Endothelial cell of umbilical vein (primary cell): ENCODE results near the gene IGLON5. TPM values are rescaled to one million over a fixed set of nuclear protein-coding genes. Genes with fewer than 3 reads are reported as not detected.

Experiments used
- BruUV-seq: library from RNA; stranded (reverse); fragments of 400-500 nt; replicated peaks from 2 replicates; lab custom pipeline; 2021; lab: Mats Ljungman, UMichigan
- CTCF ChIA-PET: fragments of 300-600, 350-600 bp; sonication (Branson Sonifier 250); formaldehyde crosslinking; loops from one replicate; lab custom pipeline; 2021; ENCODE audit warnings: antibody characterized with exemption, inconsistent platforms; lab: Charles Lee
- POLR2A ChIA-PET: fragments of 300-600, 350-600 bp; sonication (Branson Sonifier 250); formaldehyde crosslinking; loops from one replicate; lab custom pipeline; 2021; ENCODE audit warnings: antibody characterized with exemption, inconsistent platforms; lab: Charles Lee
- DNase-seq: peaks from one replicate; pipeline ENCODE4 v3.0.0-alpha.2; 2011; ENCODE audit warnings: low read depth, low spot score
- FAIRE-seq: peaks from 2 replicates; lab custom pipeline; 2011; peaks lifted over from hg19 to GRCh38; lab: Jason Lieb, UNC
- H2AFZ ChIP-seq: 2 replicates; pipeline ENCODE4 v1.6.0; 2012; ENCODE audit warnings: low read depth, low read length, control low read depth, inconsistent platforms
- H3K27ac ChIP-seq: 2 replicates; pipeline ENCODE4 v1.5.1; 2011; ENCODE audit warnings: low read depth, mild to moderate bottlenecking, control low read depth, low read length, moderate library complexity; ENCODE audit not compliant: insufficient read depth
- H3K27me3 ChIP-seq, 2 experiments: 2 replicates each; pipeline versions ENCODE4 v1.6.0 to v1.6.1; 2011; ENCODE audit warnings: low read length in 2 of 2, mixed read lengths in 1 of 2; ENCODE audit not compliant: control insufficient read depth in 2 of 2, insufficient read depth in 2 of 2
- H3K36me3 ChIP-seq, 2 experiments: 2 replicates in 1 of 2; 3 replicates in 1 of 2; pipeline ENCODE4 v1.5.1; 2011; ENCODE audit warnings: low read length in 2 of 2, mild to moderate bottlenecking in 1 of 2, moderate library complexity in 1 of 2; ENCODE audit not compliant: control insufficient read depth in 2 of 2, insufficient read depth in 2 of 2; ENCODE audit errors: extremely low read depth in 1 of 2
- H3K4me1 ChIP-seq: 3 replicates; pipeline ENCODE4 v1.5.1; 2011; ENCODE audit warnings: mild to moderate bottlenecking, low read length; ENCODE audit not compliant: control insufficient read depth, insufficient read depth; ENCODE audit errors: extremely low read depth
- H3K4me2 ChIP-seq: 2 replicates; pipeline ENCODE4 v1.6.1; 2011; ENCODE audit warnings: low read length, control low read depth, mixed read lengths; ENCODE audit not compliant: insufficient read depth
- H3K4me3 ChIP-seq, 3 experiments: fragments of 200-600 bp in 1 of 3; sonication (generic), shearing (Covaris generic) in 1 of 3; replicated peaks in 1 of 3; 2 replicates each; pipeline ENCODE4 v1.5.1; 2011 to 2016; ENCODE audit warnings: control low read depth in 3 of 3, low read length in 3 of 3, mild to moderate bottlenecking in 2 of 3, inconsistent platforms in 1 of 3, low read depth in 1 of 3, moderate library complexity in 1 of 3; ENCODE audit not compliant: insufficient read depth in 1 of 3
- H3K79me2 ChIP-seq: 2 replicates; pipeline ENCODE4 v1.6.0; 2012; ENCODE audit warnings: low read length, inconsistent platforms; ENCODE audit not compliant: control insufficient read depth, insufficient read depth
- H3K9ac ChIP-seq: replicated peaks from 2 replicates; pipeline ENCODE3; 2011; ENCODE audit warnings: low read length, control low read depth; ENCODE audit not compliant: insufficient read depth; ENCODE audit errors: extremely low read depth
- H3K9me1 ChIP-seq: replicated peaks from 3 replicates; pipeline ENCODE4 v1.6.0; 2011; ENCODE audit warnings: mild to moderate bottlenecking, low read length; ENCODE audit not compliant: control insufficient read depth, insufficient read depth; ENCODE audit errors: extremely low read depth
- H3K9me3 ChIP-seq: replicated peaks from 2 replicates; pipeline ENCODE4 v1.5.1; 2012; ENCODE audit warnings: low read length, inconsistent platforms; ENCODE audit not compliant: control insufficient read depth, insufficient read depth
- H4K20me1 ChIP-seq: replicated peaks from 2 replicates; pipeline ENCODE3; 2011; ENCODE audit warnings: mild to moderate bottlenecking, low read length; ENCODE audit not compliant: control insufficient read depth, insufficient read depth; ENCODE audit errors: extremely low read depth
- EZH2 ChIP-seq: IDR thresholded peaks from 2 replicates; pipeline ENCODE4 v1.6.1; 2012; ENCODE audit warnings: borderline replicate concordance, low read depth, mild to moderate bottlenecking, moderate library complexity, low read length, inconsistent platforms; ENCODE audit not compliant: severe bottlenecking
- FOS ChIP-seq: IDR thresholded peaks from 2 replicates; pipeline ENCODE4 v1.6.1; 2011; ENCODE audit warnings: mild to moderate bottlenecking, low read length, moderate library complexity, borderline replicate concordance; ENCODE audit not compliant: insufficient read depth
- GATA2 ChIP-seq: IDR thresholded peaks from 2 replicates; pipeline ENCODE4 v1.7.0; 2011; ENCODE audit warnings: low read depth, mild to moderate bottlenecking, moderate library complexity, mixed read lengths, low read length; ENCODE audit not compliant: insufficient read length, insufficient read depth
- JUN ChIP-seq: IDR thresholded peaks from 2 replicates; pipeline ENCODE4 v1.6.1; 2011; ENCODE audit warnings: borderline replicate concordance, low read depth; ENCODE audit not compliant: insufficient read length, insufficient read depth
- MAX ChIP-seq: IDR thresholded peaks from 2 replicates; pipeline ENCODE4 v1.6.1; 2011; ENCODE audit not compliant: insufficient read depth, insufficient read length
- MYC ChIP-seq: IDR thresholded peaks from one replicate; pipeline ENCODE4 v1.6.1; 2011; ENCODE audit warnings: mild to moderate bottlenecking, low read depth, low read length
- POLR2A ChIP-seq: IDR thresholded peaks from 2 replicates; pipeline ENCODE4 v1.6.1; 2012; ENCODE audit warnings: low read depth, mild to moderate bottlenecking, control low read depth, low read length
- POLR2AphosphoS5 ChIP-seq: IDR thresholded peaks from 2 replicates; pipeline ENCODE4 v1.6.1; 2012; ENCODE audit warnings: low read depth, mild to moderate bottlenecking, control low read depth, low read length, moderate library complexity; ENCODE audit not compliant: insufficient read depth
- dilution Hi-C: fragments of 300-500 bp; cut with MboI; formaldehyde crosslinking; loops from one replicate; pipeline ENCODE4 v1.15.0; 2019; ENCODE audit warnings: low sequenced_read_pairs; ENCODE audit not compliant: extremely low pct_ligation_motif_present
- intact Hi-C: fragments of 100-400 bp; cut with micrococcal nuclease; formaldehyde crosslinking; loops from one replicate; pipeline ENCODE4 v1.10.0; 2022
- polyA plus RNA-seq, 4 experiments: library from polyadenylated mRNA; depleted of rRNA in 3 of 4; stranded (reverse) in 3 of 4; unstranded in 1 of 4; fragments of >200 nt; gene quantifications; 2 replicates each; pipeline versions ENCODE4 v1.2.1 to v1.2.3, GENCODE V29; 2011 to 2012; ENCODE audit warnings: missing spikeins in 1 of 4
- total RNA-seq: library from RNA; stranded (reverse); gene quantifications from 2 replicates; pipeline ENCODE4 v1.2.3, GENCODE V29; 2021
- TF ChIP-seq, protein P1 (sequence below), 2 donors: IDR thresholded peaks; 1 replicate in 1 of 2; 2 replicates in 1 of 2; pipeline ENCODE4 v1.5.1; 2011; ENCODE audit warnings: low read length in 2 of 2, mild to moderate bottlenecking in 2 of 2, moderate library complexity in 2 of 2, control low read depth in 1 of 2, inconsistent platforms in 1 of 2, low read depth in 1 of 2; ENCODE audit not compliant: insufficient read depth in 1 of 2; ENCODE audit errors: extremely low read depth in 1 of 2

The IGLON5 gene
- total and polyA plus RNA-seq, 2 donors (not counting 3 experiments of a cell fraction or from before 2014, with no cell fraction given), result not detected

DNA sequence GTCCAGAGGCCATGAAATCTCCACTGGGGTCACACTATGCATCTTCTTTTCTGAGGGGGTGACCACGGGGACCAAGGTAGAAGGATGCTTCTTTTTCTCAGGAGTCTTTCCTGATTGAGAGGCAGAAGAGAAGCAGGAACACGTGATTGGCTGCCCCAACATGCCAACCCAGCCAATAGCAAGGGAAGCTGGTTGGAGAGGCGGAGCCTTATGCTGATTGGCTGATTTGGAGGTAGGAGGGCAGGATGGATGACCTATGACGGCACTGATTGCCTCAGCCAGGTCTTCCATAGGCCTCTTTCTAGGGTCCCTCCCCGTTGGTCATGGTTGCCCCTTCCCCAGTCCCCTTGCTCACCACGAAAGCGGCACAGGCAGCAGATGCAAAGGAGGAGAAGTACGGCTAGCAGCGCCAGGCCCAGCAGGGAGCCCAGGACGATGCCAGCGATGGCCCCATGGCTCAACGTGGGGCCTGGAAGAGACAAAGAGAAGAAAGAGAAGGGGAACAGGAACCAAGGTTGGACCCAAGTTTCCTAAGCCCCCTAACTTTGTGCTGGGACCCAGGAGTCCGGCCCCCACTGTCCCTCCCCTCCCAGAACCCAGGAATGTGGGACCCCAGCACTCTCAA lies 22.5 kb downstream of the IGLON5 start:
- no peak overlapping the region for H3K4me2 ChIP-seq
- H3K27me3 ChIP-seq, result no peaks in the 10 kb centered on the region
- ChIA-PET CTCF (no interaction called here), POLR2A (no interaction called here)
- no peak for DNase-seq
- H3K36me3 ChIP-seq, result no peaks in the 10 kb centered on the region
- intact Hi-C loops, result no loop called here
- H2AFZ ChIP-seq, result no peak overlapping the region
- no peaks in the 10 kb centered on the region for H3K79me2 ChIP-seq
- no peak overlapping the region for H3K27ac ChIP-seq
- H3K4me1 ChIP-seq, result no peaks in the 10 kb centered on the region
- dilution Hi-C loops, result no loop called here
- no TSS peak for BruUV-seq
- H4K20me1 ChIP-seq, result no peaks in the 10 kb centered on the region
- H3K4me3 ChIP-seq, result no peak overlapping the region
- no peak overlapping the region for H3K9ac ChIP-seq
- no peaks in the 10 kb centered on the region for H3K9me3 ChIP-seq
- FAIRE-seq, result no peak
- H3K9me1 ChIP-seq, result no peaks in the 10 kb centered on the region
- TF ChIP-seq POLR2AphosphoS5, result no peak
- TF ChIP-seq GATA2, result no peak
- no peak for TF ChIP-seq JUN
- TF ChIP-seq, protein P1, sequence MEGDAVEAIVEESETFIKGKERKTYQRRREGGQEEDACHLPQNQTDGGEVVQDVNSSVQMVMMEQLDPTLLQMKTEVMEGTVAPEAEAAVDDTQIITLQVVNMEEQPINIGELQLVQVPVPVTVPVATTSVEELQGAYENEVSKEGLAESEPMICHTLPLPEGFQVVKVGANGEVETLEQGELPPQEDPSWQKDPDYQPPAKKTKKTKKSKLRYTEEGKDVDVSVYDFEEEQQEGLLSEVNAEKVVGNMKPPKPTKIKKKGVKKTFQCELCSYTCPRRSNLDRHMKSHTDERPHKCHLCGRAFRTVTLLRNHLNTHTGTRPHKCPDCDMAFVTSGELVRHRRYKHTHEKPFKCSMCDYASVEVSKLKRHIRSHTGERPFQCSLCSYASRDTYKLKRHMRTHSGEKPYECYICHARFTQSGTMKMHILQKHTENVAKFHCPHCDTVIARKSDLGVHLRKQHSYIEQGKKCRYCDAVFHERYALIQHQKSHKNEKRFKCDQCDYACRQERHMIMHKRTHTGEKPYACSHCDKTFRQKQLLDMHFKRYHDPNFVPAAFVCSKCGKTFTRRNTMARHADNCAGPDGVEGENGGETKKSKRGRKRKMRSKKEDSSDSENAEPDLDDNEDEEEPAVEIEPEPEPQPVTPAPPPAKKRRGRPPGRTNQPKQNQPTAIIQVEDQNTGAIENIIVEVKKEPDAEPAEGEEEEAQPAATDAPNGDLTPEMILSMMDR (IDR thresholded peaks at IDR 0.05; ENCODE audit: extremely low read depth in 1 of 2, insufficient read depth in 1 of 2, low read depth in 1 of 2, low read length in 2 of 2), result no peak
- no peak for TF ChIP-seq EZH2
- no peak for TF ChIP-seq POLR2A
- no peak for TF ChIP-seq FOS
- no peak for TF ChIP-seq MYC
- TF ChIP-seq MAX, result no peak
